ENCODE data around the gene WDR82. TPM values are rescaled to one million over a fixed set of nuclear protein-coding genes. Genes with fewer than 3 reads are reported as not detected.

WDR82 gene
- total RNA-seq, 6 donors from 2014 or later = 23.0 to 63.6 (median 46.8) TPM

DNA sequence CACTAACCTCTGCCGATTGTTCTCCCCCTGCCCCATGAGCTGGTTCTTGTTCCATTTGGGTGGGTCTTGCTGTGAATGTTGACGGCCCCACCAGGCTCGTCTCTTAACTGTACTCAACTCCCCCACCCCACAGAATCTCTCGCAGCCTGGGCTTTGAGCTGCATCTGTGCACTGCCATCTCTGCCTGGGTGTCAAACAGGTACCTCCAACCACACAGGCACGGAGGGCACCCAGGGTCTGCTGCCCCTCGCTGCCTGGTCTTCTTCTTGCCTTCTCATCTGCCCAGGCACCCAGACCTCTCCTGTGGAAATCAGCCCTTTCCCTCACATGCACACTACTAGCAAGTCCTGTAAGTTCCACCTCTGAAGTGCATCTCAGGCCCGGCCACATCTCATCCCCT lies 63.1 kb downstream of the WDR82 start:
- H3K27me3 ChIP-seq = no peaks in the 10 kb centered on the region
- no peak overlapping the region for H3K4me3 ChIP-seq
- DNase-seq = peak in 1 of 2 donors; percentile 20
- WGBS, 2 donors = 91 to 97% methylated on average over 7 of the region's 7 CpGs
- peaks cover 28 to 57% (median 50%) of the 10 kb centered on the region in 4 donors for H3K36me3 ChIP-seq
- H3K4me1 ChIP-seq = peaks cover 47 to 61% (median 53%) of the 10 kb centered on the region in 4 donors
- TF ChIP-seq POLR2A (IDR thresholded peaks at IDR 0.05) = no peak
- TF ChIP-seq, protein P1, sequence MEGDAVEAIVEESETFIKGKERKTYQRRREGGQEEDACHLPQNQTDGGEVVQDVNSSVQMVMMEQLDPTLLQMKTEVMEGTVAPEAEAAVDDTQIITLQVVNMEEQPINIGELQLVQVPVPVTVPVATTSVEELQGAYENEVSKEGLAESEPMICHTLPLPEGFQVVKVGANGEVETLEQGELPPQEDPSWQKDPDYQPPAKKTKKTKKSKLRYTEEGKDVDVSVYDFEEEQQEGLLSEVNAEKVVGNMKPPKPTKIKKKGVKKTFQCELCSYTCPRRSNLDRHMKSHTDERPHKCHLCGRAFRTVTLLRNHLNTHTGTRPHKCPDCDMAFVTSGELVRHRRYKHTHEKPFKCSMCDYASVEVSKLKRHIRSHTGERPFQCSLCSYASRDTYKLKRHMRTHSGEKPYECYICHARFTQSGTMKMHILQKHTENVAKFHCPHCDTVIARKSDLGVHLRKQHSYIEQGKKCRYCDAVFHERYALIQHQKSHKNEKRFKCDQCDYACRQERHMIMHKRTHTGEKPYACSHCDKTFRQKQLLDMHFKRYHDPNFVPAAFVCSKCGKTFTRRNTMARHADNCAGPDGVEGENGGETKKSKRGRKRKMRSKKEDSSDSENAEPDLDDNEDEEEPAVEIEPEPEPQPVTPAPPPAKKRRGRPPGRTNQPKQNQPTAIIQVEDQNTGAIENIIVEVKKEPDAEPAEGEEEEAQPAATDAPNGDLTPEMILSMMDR (IDR thresholded peaks at IDR 0.05) = no peak
- no peak for TF ChIP-seq POLR2AphosphoS5 (IDR thresholded peaks at IDR 0.05)
- peak overlapping the region in 1 of 4 donors; percentile 90 for H3K27ac ChIP-seq
- H3K9me3 ChIP-seq = no peaks in the 10 kb centered on the region
- no peak for ATAC-seq (ENCODE audit: low FRiP score in 2 of 2)

DNA sequence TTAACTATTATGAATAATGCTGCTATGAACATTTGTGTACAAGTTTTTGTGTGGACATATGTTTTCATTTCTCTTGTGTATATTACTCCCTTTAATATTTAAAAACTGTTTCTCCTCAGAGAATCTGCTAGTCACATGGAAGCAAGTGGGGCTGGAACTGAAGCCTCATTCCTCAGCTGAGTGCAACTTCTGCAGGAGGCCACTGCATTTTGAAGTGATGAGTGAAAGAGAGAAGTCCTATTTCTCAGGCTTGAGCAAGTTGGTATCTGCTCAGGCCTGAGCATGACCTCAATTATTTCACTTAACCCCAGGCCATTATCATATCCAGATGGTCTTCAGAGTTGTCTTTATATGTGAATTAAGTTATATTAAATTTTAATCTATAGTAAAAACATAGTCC lies 64.5 kb downstream of the WDR82 start:
- TF ChIP-seq POLR2AphosphoS5 (IDR thresholded peaks at IDR 0.05) (no peak), POLR2A (IDR thresholded peaks at IDR 0.05) (no peak), EP300 (IDR thresholded peaks at IDR 0.05) (no peak)
- TF ChIP-seq, protein P1 (IDR thresholded peaks at IDR 0.05) = no peak
- Histone ChIP-seq H3K27ac (no peak overlapping the region), H3K9me3 (no peaks in the 10 kb centered on the region), H3K36me3 (peaks cover 33 to 72% (median 64%) of the 10 kb centered on the region in 4 donors), H3K27me3 (no peaks in the 10 kb centered on the region), H3K4me3 (no peak overlapping the region), H3K4me1 (peaks cover 39 to 55% (median 45%) of the 10 kb centered on the region in 4 donors)
- ATAC-seq (ENCODE audit: low FRiP score in 2 of 2) = no peak
- DNase-seq = no peak

DNA sequence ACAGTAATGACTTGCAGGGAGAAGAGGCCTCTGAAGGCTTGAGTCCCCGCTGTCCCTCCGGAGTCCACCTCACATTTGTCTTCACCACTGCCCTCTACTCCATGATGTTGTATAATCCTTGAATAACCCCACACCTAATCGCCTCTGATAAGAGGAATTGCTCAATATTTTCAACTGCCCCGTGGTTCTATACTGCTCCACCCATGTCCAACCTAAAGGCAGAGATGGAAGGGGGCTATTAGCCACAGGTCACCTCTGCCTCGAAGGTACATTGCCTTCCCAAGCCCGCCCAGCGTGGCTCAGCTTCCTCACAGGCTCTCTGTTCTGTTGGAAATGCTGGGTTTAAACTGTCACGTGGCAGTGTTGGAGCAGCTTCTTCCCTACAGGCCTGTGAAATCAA lies 65.4 kb downstream of the WDR82 start:
- H3K4me3 ChIP-seq = no peak overlapping the region
- H3K9me3 ChIP-seq = no peaks in the 10 kb centered on the region
- H3K27ac ChIP-seq = no peak overlapping the region
- WGBS, 2 donors = 71 to 74% methylated on average over 8 of the region's 8 CpGs
- no peaks in the 10 kb centered on the region for H3K27me3 ChIP-seq
- DNase-seq = no peak
- ATAC-seq (ENCODE audit: low FRiP score in 2 of 2) = no peak
- H3K4me1 ChIP-seq = peaks cover 30 to 46% (median 36%) of the 10 kb centered on the region in 4 donors
- H3K36me3 ChIP-seq = peaks cover 39 to 81% (median 73%) of the 10 kb centered on the region in 4 donors
- TF ChIP-seq POLR2A (IDR thresholded peaks at IDR 0.05) (no peak), POLR2AphosphoS5 (IDR thresholded peaks at IDR 0.05) (no peak), EP300 (IDR thresholded peaks at IDR 0.05) (no peak)
- TF ChIP-seq, protein P1 (IDR thresholded peaks at IDR 0.05) = no peak

DNA sequence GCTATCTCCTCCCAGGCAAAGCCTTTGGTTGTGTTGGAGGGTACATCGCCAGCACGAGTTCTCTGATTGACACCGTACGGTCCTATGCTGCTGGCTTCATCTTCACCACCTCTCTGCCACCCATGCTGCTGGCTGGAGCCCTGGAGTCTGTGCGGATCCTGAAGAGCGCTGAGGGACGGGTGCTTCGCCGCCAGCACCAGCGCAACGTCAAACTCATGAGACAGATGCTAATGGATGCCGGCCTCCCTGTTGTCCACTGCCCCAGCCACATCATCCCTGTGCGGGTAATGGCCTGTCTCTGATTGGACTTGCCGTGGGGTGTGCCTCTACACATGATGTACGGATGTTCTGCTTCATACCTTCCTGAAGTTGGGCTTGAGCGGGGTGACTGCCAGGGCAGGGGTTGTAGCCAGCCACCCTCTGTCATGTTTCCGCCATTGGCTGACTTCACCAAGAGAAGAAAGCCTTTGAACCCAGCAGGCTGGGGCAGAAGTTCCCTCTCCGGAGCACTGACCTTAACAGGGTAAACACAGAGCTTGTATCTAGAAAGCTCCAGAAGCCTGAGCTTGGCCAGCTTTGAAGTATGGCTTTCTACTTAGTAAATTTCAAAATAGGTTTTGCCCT lies 67.1 kb downstream of the WDR82 start:
- H3K27ac ChIP-seq = peak overlapping the region in 2 of 4 donors; percentile 44 to 77
- no peaks in the 10 kb centered on the region for H3K9me3 ChIP-seq
- WGBS, 2 donors = 94 to 98% methylated on average over 14 to 18 of the region's 18 CpGs
- no peak for TF ChIP-seq POLR2A (IDR thresholded peaks at IDR 0.05)
- no peak for TF ChIP-seq EP300 (IDR thresholded peaks at IDR 0.05)
- no peak for TF ChIP-seq POLR2AphosphoS5 (IDR thresholded peaks at IDR 0.05)
- TF ChIP-seq, protein P1 (IDR thresholded peaks at IDR 0.05) = no peak
- ATAC-seq (ENCODE audit: low FRiP score in 2 of 2) (no peak), DNase-seq (no peak)
- H3K4me1 ChIP-seq = peaks cover 13 to 30% (median 20%) of the 10 kb centered on the region in 4 donors
- H3K36me3 ChIP-seq = peaks cover 52 to 97% (median 85%) of the 10 kb centered on the region in 4 donors
- no peak overlapping the region for H3K4me3 ChIP-seq
- no peaks in the 10 kb centered on the region for H3K27me3 ChIP-seq

All from upper lobe of left lung (tissue), 6 donors.